Measurements from ENCODE around the gene SPN.
"Not testable (repeated sequence)": the region's sequence is repeated elsewhere in the genome, so short reads cannot be mapped to it uniquely, and the experiment has no call there.

The SPN gene

GRCh38 chr16:29707160-29707559, 44.1 kb downstream of the SPN start:
- DNase-seq = not testable (repeated sequence)

GRCh38 chr16:29708917-29709600, 46.0 kb downstream of the SPN start:
- no peak for DNase-seq

DNA sequence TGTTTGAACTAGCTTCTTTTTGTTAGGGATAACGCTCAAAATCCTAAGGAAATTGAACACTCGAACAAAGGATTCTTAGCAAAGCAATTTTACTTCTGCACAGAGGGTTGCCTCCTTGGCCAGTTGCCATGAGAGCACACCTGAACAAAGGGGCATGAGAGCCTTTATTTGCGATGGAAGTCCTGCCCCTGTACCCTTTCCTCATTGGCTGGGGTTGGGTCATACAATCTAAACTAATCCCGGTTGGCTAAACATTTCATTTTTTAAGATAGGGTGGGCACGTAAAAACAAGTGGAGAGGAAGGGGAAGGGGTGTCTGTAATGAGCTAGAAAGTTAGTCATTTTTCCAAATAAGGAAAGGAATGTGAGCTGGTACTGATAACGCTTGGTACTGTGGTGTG, 46.6 kb downstream of the SPN start:
- DNase-seq = not testable (repeated sequence)

- no peak for DNase-seq
Observed at GRCh38 chr16:29710227-29711219, 47.5 kb downstream of the SPN start.

- DNase-seq = no peak
Observed at GRCh38 chr16:29712809-29713208, 49.8 kb downstream of the SPN start.

DNA sequence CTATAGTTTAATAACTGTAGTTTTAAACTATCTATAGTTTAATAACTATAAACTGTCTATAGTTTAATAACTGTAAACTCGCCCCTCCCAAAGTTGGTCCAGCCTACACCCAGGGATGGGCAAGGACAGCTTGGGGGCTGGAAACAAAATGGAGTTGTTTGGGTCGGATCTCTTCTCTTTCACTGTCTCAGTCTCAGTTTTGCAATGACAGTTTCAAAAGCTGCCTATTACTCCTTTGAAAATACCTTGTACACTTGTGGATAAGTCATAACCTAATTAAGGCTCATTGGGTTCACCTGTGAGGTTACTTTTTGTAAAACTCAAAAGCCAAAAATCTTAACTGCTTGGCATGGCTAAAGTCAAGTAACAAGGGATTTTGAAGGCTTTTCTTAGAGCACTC, 51.3 kb downstream of the SPN start:
- no peak for DNase-seq

DNA sequence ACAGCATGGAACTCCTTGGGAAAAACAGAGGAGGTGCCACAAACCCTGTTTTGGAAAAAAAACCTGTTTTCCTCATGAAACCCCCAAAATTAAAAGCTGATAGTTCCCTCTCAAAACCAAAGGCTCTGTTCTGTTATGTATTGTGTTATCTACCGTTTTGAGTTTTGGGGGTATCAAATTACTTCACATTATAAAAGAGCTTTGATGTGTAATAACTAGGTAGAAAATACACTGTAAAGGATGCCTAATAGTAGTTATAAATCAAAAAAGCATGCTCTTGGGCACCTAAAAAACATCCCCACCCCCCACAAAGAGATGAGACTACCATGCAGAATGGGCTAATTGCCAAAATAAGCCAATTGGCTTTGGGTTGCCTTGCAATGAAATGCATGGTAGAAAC, 51.9 kb downstream of the SPN start:
- DNase-seq = no peak

DNA sequence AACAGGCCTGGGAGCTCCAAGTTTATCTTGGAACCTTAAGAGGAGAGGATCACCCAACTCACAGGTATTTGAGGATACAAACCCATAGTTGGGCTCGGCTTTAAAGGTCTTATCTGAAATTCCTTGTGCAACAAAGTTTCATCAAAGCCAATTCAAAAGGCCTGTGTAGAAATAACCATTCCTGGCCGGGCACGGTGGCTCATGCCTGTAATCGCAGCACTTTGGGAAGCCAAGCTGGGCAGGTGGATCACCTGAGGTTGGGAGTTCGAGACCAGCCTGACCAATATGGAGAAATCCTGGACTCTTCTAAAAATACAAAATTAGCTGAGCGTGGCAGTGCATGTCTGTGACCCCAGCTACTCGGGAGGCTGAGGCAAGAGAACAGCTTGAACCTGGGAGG, 54.1 kb downstream of the SPN start:
- no peak for DNase-seq

DNA sequence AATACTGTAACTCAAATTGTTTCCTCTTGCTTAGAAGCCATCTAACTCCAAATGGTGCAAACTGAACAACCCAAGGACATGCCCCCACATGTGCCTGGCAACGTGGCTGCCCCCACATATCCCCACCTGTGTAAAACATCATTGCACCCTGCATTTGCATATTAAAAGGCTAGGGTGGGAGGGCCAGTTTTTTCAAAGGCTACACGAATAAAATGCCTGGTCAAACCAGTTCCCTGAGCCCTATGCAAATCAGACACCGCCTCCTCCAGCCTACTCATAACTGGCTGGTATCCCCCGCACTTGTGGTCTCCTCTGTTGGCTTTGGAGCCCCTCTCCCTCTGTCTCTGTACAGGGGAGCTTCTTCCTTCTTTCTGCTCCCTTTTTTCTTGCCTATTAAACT, 56.0 kb downstream of the SPN start:
- no peak for DNase-seq
